NCI-H345 treated with DMSO at 0.1 percent for 48 hours (cell line): Measurements from ENCODE around the gene DIPK2B.

ENCODE experiments used
- DNase-seq: peaks from one replicate; lab custom pipeline; 2025; ENCODE audit not compliant: unreplicated experiment; lab: John Stamatoyannopoulos, UW

DIPK2B gene

DNA sequence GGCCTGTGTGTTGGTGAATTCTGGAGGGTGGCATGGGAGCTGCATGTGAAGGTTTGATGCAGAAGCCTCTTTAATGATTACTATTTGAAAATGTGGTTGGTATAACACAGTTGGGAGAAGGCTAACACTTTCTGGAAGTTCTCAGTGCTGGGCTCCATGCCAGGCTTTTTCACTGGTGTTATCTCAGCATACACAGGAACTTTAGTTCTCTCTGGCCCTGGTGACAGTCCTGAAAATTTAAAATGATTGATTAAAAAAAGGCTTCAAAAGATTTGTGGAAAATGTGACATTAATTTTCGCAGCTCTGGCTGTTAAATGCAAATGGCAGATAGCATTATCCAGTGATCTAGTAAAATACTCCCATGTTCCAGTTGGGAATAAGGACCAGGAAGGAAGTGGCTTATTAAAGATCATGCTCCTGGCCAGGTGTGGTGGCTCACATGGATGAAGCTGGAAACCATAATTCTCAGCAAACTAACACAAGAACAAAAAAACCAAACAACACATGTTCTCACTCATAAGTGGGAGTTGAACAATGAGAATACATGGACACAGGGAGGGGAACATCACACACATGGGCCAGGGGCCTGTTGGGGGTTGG is 36.6 kb downstream of the DIPK2B start:
- no peak for DNase-seq

GRCh38 chrX:45157647-45158046 is 43.0 kb downstream of the DIPK2B start:
- no peak for DNase-seq

DNA sequence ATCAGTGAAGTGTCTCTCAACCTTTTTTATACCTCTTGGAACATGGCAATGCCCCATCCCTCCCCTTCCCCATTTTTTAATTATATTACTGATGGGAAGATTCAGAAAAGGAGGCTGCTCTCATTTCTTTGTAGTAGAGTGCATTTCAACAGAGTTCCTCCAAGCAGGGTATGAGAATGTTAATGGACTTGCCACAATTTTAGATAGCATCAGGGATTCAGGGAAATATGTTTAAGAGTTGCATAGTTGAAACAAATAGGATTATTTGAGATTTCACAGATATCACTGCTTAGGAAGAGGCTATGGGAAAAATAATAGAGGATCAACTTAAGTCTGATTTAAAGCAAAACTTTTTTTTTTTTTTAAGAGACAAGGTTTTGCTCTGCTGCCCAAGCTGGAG is 46.2 kb downstream of the DIPK2B start:
- DNase-seq: no peak

- no peak for DNase-seq
Observed at GRCh38 chrX:45154033-45154360, 46.7 kb downstream of the DIPK2B start.
